ENCODE data around the gene GCAT. TPM values are rescaled to one million over a fixed set of nuclear protein-coding genes. Genes with fewer than 3 reads are reported as not detected.

GCAT gene
- total and polyA plus RNA-seq, 2 of the 13 experiments (the other 11 are each of a cell fraction or from before 2014, with no cell fraction given), result 28.0 to 50.3 TPM

DNA sequence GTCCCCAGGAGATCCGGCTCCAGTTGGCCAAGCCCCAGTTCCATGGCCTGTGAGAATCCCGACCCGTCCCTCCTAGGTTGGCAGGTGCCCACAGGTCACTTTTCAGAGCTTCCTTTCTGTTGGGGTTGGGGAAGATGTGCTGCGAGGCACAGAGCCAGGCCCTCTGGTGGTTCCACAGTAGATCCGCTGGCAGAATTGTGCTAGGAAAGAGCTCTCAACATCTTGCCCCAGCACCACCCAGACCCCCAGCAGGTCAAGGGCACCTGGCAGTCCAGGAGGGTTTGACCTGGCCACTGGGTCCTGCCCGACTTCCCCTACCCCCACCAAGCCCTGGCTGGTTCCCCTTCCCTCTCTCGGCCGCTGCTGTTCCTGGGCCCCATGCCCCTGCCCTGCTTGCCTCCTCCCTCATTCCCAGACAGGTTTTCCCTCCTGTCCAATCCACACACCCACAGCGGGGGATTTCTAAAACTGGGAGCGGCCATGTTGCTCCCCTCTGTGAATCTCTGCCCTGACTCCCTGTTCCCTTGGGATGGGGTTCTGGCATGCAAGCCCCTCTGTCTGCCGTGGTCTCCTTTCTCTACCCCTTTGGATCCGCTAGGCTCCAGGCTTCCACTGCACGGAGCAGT is 26.2 kb upstream of the GCAT start (continued):
- TF ChIP-seq, protein P1, sequence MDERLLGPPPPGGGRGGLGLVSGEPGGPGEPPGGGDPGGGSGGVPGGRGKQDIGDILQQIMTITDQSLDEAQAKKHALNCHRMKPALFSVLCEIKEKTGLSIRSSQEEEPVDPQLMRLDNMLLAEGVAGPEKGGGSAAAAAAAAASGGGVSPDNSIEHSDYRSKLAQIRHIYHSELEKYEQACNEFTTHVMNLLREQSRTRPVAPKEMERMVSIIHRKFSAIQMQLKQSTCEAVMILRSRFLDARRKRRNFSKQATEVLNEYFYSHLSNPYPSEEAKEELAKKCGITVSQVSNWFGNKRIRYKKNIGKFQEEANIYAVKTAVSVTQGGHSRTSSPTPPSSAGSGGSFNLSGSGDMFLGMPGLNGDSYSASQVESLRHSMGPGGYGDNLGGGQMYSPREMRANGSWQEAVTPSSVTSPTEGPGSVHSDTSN (CRISPR knock-in tag; IDR thresholded peaks at IDR 0.05), result no peak
- TF ChIP-seq, protein P2, sequence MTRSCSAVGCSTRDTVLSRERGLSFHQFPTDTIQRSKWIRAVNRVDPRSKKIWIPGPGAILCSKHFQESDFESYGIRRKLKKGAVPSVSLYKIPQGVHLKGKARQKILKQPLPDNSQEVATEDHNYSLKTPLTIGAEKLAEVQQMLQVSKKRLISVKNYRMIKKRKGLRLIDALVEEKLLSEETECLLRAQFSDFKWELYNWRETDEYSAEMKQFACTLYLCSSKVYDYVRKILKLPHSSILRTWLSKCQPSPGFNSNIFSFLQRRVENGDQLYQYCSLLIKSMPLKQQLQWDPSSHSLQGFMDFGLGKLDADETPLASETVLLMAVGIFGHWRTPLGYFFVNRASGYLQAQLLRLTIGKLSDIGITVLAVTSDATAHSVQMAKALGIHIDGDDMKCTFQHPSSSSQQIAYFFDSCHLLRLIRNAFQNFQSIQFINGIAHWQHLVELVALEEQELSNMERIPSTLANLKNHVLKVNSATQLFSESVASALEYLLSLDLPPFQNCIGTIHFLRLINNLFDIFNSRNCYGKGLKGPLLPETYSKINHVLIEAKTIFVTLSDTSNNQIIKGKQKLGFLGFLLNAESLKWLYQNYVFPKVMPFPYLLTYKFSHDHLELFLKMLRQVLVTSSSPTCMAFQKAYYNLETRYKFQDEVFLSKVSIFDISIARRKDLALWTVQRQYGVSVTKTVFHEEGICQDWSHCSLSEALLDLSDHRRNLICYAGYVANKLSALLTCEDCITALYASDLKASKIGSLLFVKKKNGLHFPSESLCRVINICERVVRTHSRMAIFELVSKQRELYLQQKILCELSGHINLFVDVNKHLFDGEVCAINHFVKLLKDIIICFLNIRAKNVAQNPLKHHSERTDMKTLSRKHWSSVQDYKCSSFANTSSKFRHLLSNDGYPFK (CRISPR knock-in tag; IDR thresholded peaks at IDR 0.05; ENCODE audit: borderline replicate concordance), result no peak
- TF ChIP-seq ZNF224 (CRISPR knock-in tag; IDR thresholded peaks at IDR 0.05) (no peak), PTBP1 (IDR thresholded peaks at IDR 0.05; ENCODE audit: low read depth, low read length, poor library complexity, severe bottlenecking) (no peak), FOXK1 (CRISPR knock-in tag; IDR thresholded peaks at IDR 0.05; ENCODE audit: borderline replicate concordance, low read depth) (no peak), ZNF205 (CRISPR knock-in tag; IDR thresholded peaks at IDR 0.05) (no peak), BRD4 (CRISPR knock-in tag; IDR thresholded peaks at IDR 0.05) (no peak), ZNF766 (CRISPR knock-in tag; IDR thresholded peaks at IDR 0.05; ENCODE audit: borderline replicate concordance) (no peak), ONECUT2 (CRISPR knock-in tag; IDR thresholded peaks at IDR 0.05) (no peak), ZNF550 (CRISPR knock-in tag; IDR thresholded peaks at IDR 0.05; ENCODE audit: borderline replicate concordance) (no peak), RARG (CRISPR knock-in tag; IDR thresholded peaks at IDR 0.05; ENCODE audit: low read depth) (no peak)
- TF ChIP-seq, protein P3, sequence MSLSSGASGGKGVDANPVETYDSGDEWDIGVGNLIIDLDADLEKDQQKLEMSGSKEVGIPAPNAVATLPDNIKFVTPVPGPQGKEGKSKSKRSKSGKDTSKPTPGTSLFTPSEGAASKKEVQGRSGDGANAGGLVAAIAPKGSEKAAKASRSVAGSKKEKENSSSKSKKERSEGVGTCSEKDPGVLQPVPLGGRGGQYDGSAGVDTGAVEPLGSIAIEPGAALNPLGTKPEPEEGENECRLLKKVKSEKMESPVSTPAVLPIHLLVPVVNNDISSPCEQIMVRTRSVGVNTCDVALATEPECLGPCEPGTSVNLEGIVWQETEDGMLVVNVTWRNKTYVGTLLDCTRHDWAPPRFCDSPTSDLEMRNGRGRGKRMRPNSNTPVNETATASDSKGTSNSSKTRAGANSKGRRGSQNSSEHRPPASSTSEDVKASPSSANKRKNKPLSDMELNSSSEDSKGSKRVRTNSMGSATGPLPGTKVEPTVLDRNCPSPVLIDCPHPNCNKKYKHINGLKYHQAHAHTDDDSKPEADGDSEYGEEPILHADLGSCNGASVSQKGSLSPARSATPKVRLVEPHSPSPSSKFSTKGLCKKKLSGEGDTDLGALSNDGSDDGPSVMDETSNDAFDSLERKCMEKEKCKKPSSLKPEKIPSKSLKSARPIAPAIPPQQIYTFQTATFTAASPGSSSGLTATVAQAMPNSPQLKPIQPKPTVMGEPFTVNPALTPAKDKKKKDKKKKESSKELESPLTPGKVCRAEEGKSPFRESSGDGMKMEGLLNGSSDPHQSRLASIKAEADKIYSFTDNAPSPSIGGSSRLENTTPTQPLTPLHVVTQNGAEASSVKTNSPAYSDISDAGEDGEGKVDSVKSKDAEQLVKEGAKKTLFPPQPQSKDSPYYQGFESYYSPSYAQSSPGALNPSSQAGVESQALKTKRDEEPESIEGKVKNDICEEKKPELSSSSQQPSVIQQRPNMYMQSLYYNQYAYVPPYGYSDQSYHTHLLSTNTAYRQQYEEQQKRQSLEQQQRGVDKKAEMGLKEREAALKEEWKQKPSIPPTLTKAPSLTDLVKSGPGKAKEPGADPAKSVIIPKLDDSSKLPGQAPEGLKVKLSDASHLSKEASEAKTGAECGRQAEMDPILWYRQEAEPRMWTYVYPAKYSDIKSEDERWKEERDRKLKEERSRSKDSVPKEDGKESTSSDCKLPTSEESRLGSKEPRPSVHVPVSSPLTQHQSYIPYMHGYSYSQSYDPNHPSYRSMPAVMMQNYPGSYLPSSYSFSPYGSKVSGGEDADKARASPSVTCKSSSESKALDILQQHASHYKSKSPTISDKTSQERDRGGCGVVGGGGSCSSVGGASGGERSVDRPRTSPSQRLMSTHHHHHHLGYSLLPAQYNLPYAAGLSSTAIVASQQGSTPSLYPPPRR (CRISPR knock-in tag; IDR thresholded peaks at IDR 0.05; ENCODE audit: borderline replicate concordance), result no peak
- TF ChIP-seq, protein P4, sequence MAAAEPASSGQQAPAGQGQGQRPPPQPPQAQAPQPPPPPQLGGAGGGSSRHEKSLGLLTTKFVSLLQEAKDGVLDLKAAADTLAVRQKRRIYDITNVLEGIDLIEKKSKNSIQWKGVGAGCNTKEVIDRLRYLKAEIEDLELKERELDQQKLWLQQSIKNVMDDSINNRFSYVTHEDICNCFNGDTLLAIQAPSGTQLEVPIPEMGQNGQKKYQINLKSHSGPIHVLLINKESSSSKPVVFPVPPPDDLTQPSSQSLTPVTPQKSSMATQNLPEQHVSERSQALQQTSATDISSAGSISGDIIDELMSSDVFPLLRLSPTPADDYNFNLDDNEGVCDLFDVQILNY (CRISPR knock-in tag; conservative IDR thresholded peaks at IDR 0.05), result no peak
- TF ChIP-seq, protein P5, sequence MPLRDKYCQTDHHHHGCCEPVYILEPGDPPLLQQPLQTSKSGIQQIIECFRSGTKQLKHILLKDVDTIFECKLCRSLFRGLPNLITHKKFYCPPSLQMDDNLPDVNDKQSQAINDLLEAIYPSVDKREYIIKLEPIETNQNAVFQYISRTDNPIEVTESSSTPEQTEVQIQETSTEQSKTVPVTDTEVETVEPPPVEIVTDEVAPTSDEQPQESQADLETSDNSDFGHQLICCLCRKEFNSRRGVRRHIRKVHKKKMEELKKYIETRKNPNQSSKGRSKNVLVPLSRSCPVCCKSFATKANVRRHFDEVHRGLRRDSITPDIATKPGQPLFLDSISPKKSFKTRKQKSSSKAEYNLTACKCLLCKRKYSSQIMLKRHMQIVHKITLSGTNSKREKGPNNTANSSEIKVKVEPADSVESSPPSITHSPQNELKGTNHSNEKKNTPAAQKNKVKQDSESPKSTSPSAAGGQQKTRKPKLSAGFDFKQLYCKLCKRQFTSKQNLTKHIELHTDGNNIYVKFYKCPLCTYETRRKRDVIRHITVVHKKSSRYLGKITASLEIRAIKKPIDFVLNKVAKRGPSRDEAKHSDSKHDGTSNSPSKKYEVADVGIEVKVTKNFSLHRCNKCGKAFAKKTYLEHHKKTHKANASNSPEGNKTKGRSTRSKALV (CRISPR knock-in tag; IDR thresholded peaks at IDR 0.05), result no peak
- TF ChIP-seq, protein P6, sequence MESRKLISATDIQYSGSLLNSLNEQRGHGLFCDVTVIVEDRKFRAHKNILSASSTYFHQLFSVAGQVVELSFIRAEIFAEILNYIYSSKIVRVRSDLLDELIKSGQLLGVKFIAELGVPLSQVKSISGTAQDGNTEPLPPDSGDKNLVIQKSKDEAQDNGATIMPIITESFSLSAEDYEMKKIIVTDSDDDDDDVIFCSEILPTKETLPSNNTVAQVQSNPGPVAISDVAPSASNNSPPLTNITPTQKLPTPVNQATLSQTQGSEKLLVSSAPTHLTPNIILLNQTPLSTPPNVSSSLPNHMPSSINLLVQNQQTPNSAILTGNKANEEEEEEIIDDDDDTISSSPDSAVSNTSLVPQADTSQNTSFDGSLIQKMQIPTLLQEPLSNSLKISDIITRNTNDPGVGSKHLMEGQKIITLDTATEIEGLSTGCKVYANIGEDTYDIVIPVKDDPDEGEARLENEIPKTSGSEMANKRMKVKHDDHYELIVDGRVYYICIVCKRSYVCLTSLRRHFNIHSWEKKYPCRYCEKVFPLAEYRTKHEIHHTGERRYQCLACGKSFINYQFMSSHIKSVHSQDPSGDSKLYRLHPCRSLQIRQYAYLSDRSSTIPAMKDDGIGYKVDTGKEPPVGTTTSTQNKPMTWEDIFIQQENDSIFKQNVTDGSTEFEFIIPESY (CRISPR knock-in tag; IDR thresholded peaks at IDR 0.05), result peak; percentile 48; the same call in 1 of the 2 replicates
